HepG2 (cell line): ENCODE measurements around the gene AHSP.

ENCODE experiments used
- EEA1 ChIP-seq: sonication (generic); formaldehyde crosslinking; IDR thresholded peaks from 2 replicates; pipeline ENCODE4 v1.5.1; 2020; ENCODE audit warnings: mild to moderate bottlenecking, missing genetic modification reagents, borderline replicate concordance
- FOXA3 ChIP-seq: IDR thresholded peaks from 2 replicates; pipeline ENCODE4 v1.6.1; 2016; ENCODE audit warnings: missing genetic modification reagents, missing compliant biosample characterization
- GPBP1L1 ChIP-seq: sonication (generic); formaldehyde crosslinking; IDR thresholded peaks from 2 replicates; pipeline ENCODE4 v1.5.0; 2020; ENCODE audit warnings: mild to moderate bottlenecking, missing genetic modification reagents
- NPAS2 ChIP-seq: sonication (generic); formaldehyde crosslinking; IDR thresholded peaks from 2 replicates; pipeline ENCODE4 v1.8.0; 2022; ENCODE audit warnings: mild to moderate bottlenecking, missing genetic modification reagents, borderline replicate concordance
- RBFOX2 ChIP-seq: fragments of 200-400 bp; formaldehyde crosslinking; IDR thresholded peaks from 2 replicates; pipeline ENCODE4 v1.6.1; 2017; ENCODE audit warnings: low read depth, mild to moderate bottlenecking, low read length
- SIN3A ChIP-seq: IDR thresholded peaks from 2 replicates; pipeline ENCODE4 v1.6.1; 2011; ENCODE audit warnings: low read depth, mild to moderate bottlenecking, control low read depth, low read length, borderline replicate concordance
- TERF1 ChIP-seq: sonication (generic); formaldehyde crosslinking; IDR thresholded peaks from 2 replicates; pipeline ENCODE4 v1.8.0; 2022; ENCODE audit warnings: mild to moderate bottlenecking, missing genetic modification reagents, moderate library complexity
- USF2 ChIP-seq, 2 experiments: sonication (generic) in 1 of 2; formaldehyde crosslinking in 1 of 2; IDR thresholded peaks; 2 replicates each; pipeline versions ENCODE4 v1.5.1 to v1.6.1; 2011 to 2020; ENCODE audit warnings: borderline replicate concordance in 1 of 2, low read depth in 1 of 2, low read length in 1 of 2, mild to moderate bottlenecking in 1 of 2, missing genetic modification reagents in 1 of 2, moderate library complexity in 1 of 2
- ZNF234 ChIP-seq: sonication (generic); formaldehyde crosslinking; conservative IDR thresholded peaks from 2 replicates; pipeline ENCODE4 v1.5.1; 2020; ENCODE audit warnings: mild to moderate bottlenecking, missing genetic modification reagents
- ZNF768 ChIP-seq: sonication (generic); formaldehyde crosslinking; IDR thresholded peaks from 2 replicates; pipeline ENCODE4 v1.4.0; 2020; ENCODE audit warnings: missing genetic modification reagents
- ZNF776 ChIP-seq: sonication (generic); formaldehyde crosslinking; IDR thresholded peaks from 2 replicates; pipeline ENCODE4 v1.4.0; 2020; ENCODE audit warnings: mild to moderate bottlenecking, missing genetic modification reagents

GRCh38 chr16:31478956-31479355 is 48.7 kb upstream of the AHSP start:
- TF ChIP-seq TERF1 (no peak), ZNF234 (CRISPR knock-in tag) (no peak), EEA1 (CRISPR knock-in tag) (no peak), GPBP1L1 (CRISPR knock-in tag) (no peak), FOXA3 (CRISPR knock-in tag) (no peak), ZNF768 (no peak), RBFOX2 (no peak), SIN3A (no peak), NPAS2 (CRISPR knock-in tag) (no peak), ZNF776 (CRISPR knock-in tag) (no peak), USF2 (IDR thresholded peaks at IDR 0.05; ENCODE audit: low read depth, low read length) (no peak), USF2 (CRISPR knock-in tag; IDR thresholded peaks at IDR 0.05; ENCODE audit: borderline replicate concordance) (no peak)
